Calu3 (cell line): ENCODE measurements around the gene UCN2. TPM values are rescaled to one million over a fixed set of nuclear protein-coding genes. Genes with fewer than 3 reads are reported as not detected.

ENCODE experiments used
- BruUV-seq: library from RNA; stranded (reverse); fragments of 400-500 nt; replicated peaks from 2 replicates; lab custom pipeline; 2021; lab: Mats Ljungman, UMichigan
- CTCF ChIA-PET: fragments of 300-600 bp; sonication (Branson Sonifier 250); formaldehyde crosslinking; loops from one replicate; lab custom pipeline; 2022; ENCODE audit warnings: antibody characterized with exemption; lab: Charles Lee
- DNase-seq: peaks from one replicate; pipeline ENCODE4 v3.0.0; 2022
- H3K27ac Mint-ChIP-seq: one replicate; pipeline ENCODE4 v1.8.0; 2022; ENCODE audit warnings: mixed read lengths; ENCODE audit not compliant: unreplicated experiment
- H3K27me3 Mint-ChIP-seq: one replicate; pipeline ENCODE4 v1.8.0; 2022; ENCODE audit warnings: mixed read lengths; ENCODE audit not compliant: unreplicated experiment
- H3K36me3 Mint-ChIP-seq: one replicate; pipeline ENCODE4 v1.8.0; 2022; ENCODE audit warnings: mild to moderate bottlenecking, moderate library complexity, mixed read lengths; ENCODE audit not compliant: insufficient read depth, unreplicated experiment
- H3K4me1 Mint-ChIP-seq: one replicate; pipeline ENCODE4 v1.8.0; 2022; ENCODE audit warnings: mild to moderate bottlenecking, low read depth, mixed read lengths; ENCODE audit not compliant: unreplicated experiment
- H3K4me3 Mint-ChIP-seq: one replicate; pipeline ENCODE4 v1.8.0; 2022; ENCODE audit warnings: mild to moderate bottlenecking, low read depth, moderate library complexity, mixed read lengths; ENCODE audit not compliant: unreplicated experiment
- H3K9me3 Mint-ChIP-seq: one replicate; pipeline ENCODE4 v1.8.0; 2022; ENCODE audit warnings: low read depth, mixed read lengths; ENCODE audit not compliant: unreplicated experiment
- CTCF ChIP-seq: fragments of 200-600 bp; IDR thresholded peaks from one replicate; pipeline ENCODE4 v1.8.0; 2022; ENCODE audit warnings: antibody characterized with exemption; ENCODE audit not compliant: unreplicated experiment
- intact Hi-C: fragments of 100-400 bp; cut with micrococcal nuclease; formaldehyde crosslinking; loops from one replicate; pipeline ENCODE4 v1.10.0; 2022; ENCODE audit not compliant: unreplicated experiment
- total RNA-seq: library from RNA; stranded (reverse); gene quantifications from 2 replicates; pipeline ENCODE4 v1.2.3, GENCODE V29; 2022

UCN2 gene
- total RNA-seq, 1 experiment from 2014 or later: 0.94 TPM

GRCh38 chr3:48598323-48599076, 34.9 kb upstream of the UCN2 start:
- H3K27ac Mint-ChIP-seq: no peak overlapping the region
- no peaks in the 10 kb centered on the region for H3K9me3 Mint-ChIP-seq
- no TSS peak for BruUV-seq
- H3K36me3 Mint-ChIP-seq: peaks cover 46% of the 10 kb centered on the region
- intact Hi-C loops: loop anchor here (5.0 kb wide), 1 partner anchor 36 kb away; the partner anchor contains the start of gene UCN2
- no peak for DNase-seq
- CTCF ChIA-PET: interaction anchor here (0.6 kb wide), 1 partner anchor 262 kb away, joined by 3 read pairs; no protein-coding TSS in a partner anchor
- H3K4me3 Mint-ChIP-seq: no peak overlapping the region
- peaks cover 13% of the 10 kb centered on the region for H3K4me1 Mint-ChIP-seq
- no peaks in the 10 kb centered on the region for H3K27me3 Mint-ChIP-seq
- TF ChIP-seq CTCF: no peak

GRCh38 chr3:48597408-48597800, 33.8 kb upstream of the UCN2 start:
- Mint-ChIP-seq H3K27ac (no peak overlapping the region), H3K4me3 (peak overlapping the region; percentile 15), H3K4me1 (peaks cover 13% of the 10 kb centered on the region), H3K36me3 (peaks cover 37% of the 10 kb centered on the region), H3K9me3 (no peaks in the 10 kb centered on the region), H3K27me3 (no peaks in the 10 kb centered on the region)
- DNase-seq: no peak
- no TSS peak for BruUV-seq
- intact Hi-C loops: loop anchor here (5.0 kb wide), 1 partner anchor 35 kb away; the partner anchor contains the start of gene UCN2
- CTCF ChIA-PET: interaction anchor here (1.0 kb wide), 1 partner anchor 125 kb away, joined by 3 read pairs; no protein-coding TSS in a partner anchor
- TF ChIP-seq CTCF: no peak

GRCh38 chr3:48596676-48597407, 33.3 kb upstream of the UCN2 start:
- no TSS peak for BruUV-seq
- no peak for DNase-seq
- Mint-ChIP-seq H3K27ac (peak overlapping the region; percentile 82), H3K4me1 (peaks cover 13% of the 10 kb centered on the region), H3K9me3 (no peaks in the 10 kb centered on the region), H3K36me3 (peaks cover 33% of the 10 kb centered on the region), H3K27me3 (no peaks in the 10 kb centered on the region), H3K4me3 (peak overlapping the region; percentile 15)
- CTCF ChIA-PET: interaction anchor here (1.0 kb wide), 1 partner anchor 126 kb away, joined by 3 read pairs; no protein-coding TSS in a partner anchor
- no peak for TF ChIP-seq CTCF
- intact Hi-C loops: loop anchor here (5.0 kb wide), 1 partner anchor 35 kb away; the partner anchor contains the start of gene UCN2

GRCh38 chr3:48596157-48596556, 32.6 kb upstream of the UCN2 start:
- intact Hi-C loops: loop anchor here (5.0 kb wide), 1 partner anchor 34 kb away; the partner anchor contains the start of gene UCN2
- peaks cover 3% of the 10 kb centered on the region for H3K27me3 Mint-ChIP-seq
- no peak for DNase-seq
- no TSS peak for BruUV-seq
- no peak for TF ChIP-seq CTCF
- no peaks in the 10 kb centered on the region for H3K9me3 Mint-ChIP-seq
- peak overlapping the region; percentile 82 for H3K27ac Mint-ChIP-seq
- H3K4me1 Mint-ChIP-seq: peaks cover 13% of the 10 kb centered on the region
- peaks cover 33% of the 10 kb centered on the region for H3K36me3 Mint-ChIP-seq
- peak overlapping the region; percentile 67 for H3K4me3 Mint-ChIP-seq
- CTCF ChIA-PET: interaction anchor here (0.9 kb wide), 1 partner anchor 11 kb away, joined by 3 read pairs; no protein-coding TSS in a partner anchor
